KBM-7 (cell line): Measurements from ENCODE around the gene XPC.

ENCODE experiments used
- DNase-seq: peaks from one replicate; pipeline ENCODE4 v3.0.0-alpha.2; 2015
- in situ Hi-C: fragments of 300-500 bp; cut with MboI; formaldehyde crosslinking; loops from 2 replicates; pipeline ENCODE4 v1.14.3; 2020; ENCODE audit warnings: low sequenced_read_pairs, low pct_unique_long_range_greater_than_20kb, mixed read lengths

XPC gene

GRCh38 chr3:14096742-14097141, 81.7 kb downstream of the XPC start:
- no peak for DNase-seq
- in situ Hi-C loops: no loop called here
